HG03378 (cell line): ENCODE data around the gene ICA1.

Source experiments
- ATAC-seq: cut with Tn5 transposase; IDR thresholded peaks from one replicate; pipeline ENCODE4 v1.9.1; 2021; ENCODE audit warnings: mild to moderate bottlenecking, moderate library complexity; ENCODE audit not compliant: unreplicated experiment

The ICA1 gene

GRCh38 chr7:8204339-8205030 is 57.5 kb downstream of the ICA1 start:
- ATAC-seq: no peak

GRCh38 chr7:8201846-8202441 is 60.0 kb downstream of the ICA1 start:
- ATAC-seq: no peak

GRCh38 chr7:8200717-8201116 is 61.2 kb downstream of the ICA1 start:
- ATAC-seq: no peak

GRCh38 chr7:8200316-8200715 is 61.7 kb downstream of the ICA1 start:
- no peak for ATAC-seq

GRCh38 chr7:8197994-8198698 is 63.8 kb downstream of the ICA1 start:
- ATAC-seq: no peak

- ATAC-seq: no peak
Observed at GRCh38 chr7:8192897-8193296, 69.1 kb downstream of the ICA1 start.

- peak; percentile 79 for ATAC-seq
Observed at GRCh38 chr7:8190119-8190895, 71.7 kb downstream of the ICA1 start.

GRCh38 chr7:8189625-8190024 is 72.3 kb downstream of the ICA1 start:
- ATAC-seq: no peak

- ATAC-seq: no peak
Observed at GRCh38 chr7:8185926-8186683, 75.9 kb downstream of the ICA1 start.

- no peak for ATAC-seq
Observed at GRCh38 chr7:8184221-8184620, 77.7 kb downstream of the ICA1 start.

- no peak for ATAC-seq
Observed at GRCh38 chr7:8179486-8179885, 82.5 kb downstream of the ICA1 start.

GRCh38 chr7:8178353-8178752 is 83.6 kb downstream of the ICA1 start:
- ATAC-seq: no peak

- ATAC-seq: peak; percentile 42
Observed at GRCh38 chr7:8177109-8177933, 84.6 kb downstream of the ICA1 start.

- peak; percentile 70 for ATAC-seq
Observed at GRCh38 chr7:8176370-8177081, 85.4 kb downstream of the ICA1 start.

GRCh38 chr7:8175929-8176369 is 86.0 kb downstream of the ICA1 start:
- ATAC-seq: no peak

- no peak for ATAC-seq
Observed at GRCh38 chr7:8172372-8173354, 89.3 kb downstream of the ICA1 start.

GRCh38 chr7:8169171-8169570 is 92.8 kb downstream of the ICA1 start:
- ATAC-seq: no peak

GRCh38 chr7:8168336-8168735 is 93.6 kb downstream of the ICA1 start:
- no peak for ATAC-seq
